OCI-LY3 (cell line): ENCODE measurements around the gene ADCYAP1.

ENCODE experiments used
- H2AFZ ChIP-seq: fragments of 200-600, 300-600 bp; shearing (Covaris generic); 2 replicates; pipeline ENCODE4 v1.6.0; 2014; ENCODE audit warnings: antibody characterized with exemption, low read depth, low read length
- H3K27ac ChIP-seq: fragments of 200-600, 300-600 bp; sonication (generic); 2 replicates; pipeline ENCODE4 v1.5.1; 2014; ENCODE audit warnings: mild to moderate bottlenecking, low read length, moderate library complexity, mixed read lengths
- H3K27me3 ChIP-seq: fragments of 200-600, 300-600 bp; sonication (generic); 2 replicates; pipeline ENCODE4 v1.6.1; 2014; ENCODE audit warnings: low read depth, low read length, mixed read lengths
- H3K36me3 ChIP-seq: fragments of 200-600, 300-600 bp; sonication (generic); replicated peaks from 2 replicates; pipeline ENCODE3; 2014; ENCODE audit warnings: low read depth, low read length, mixed read lengths
- H3K4me1 ChIP-seq: fragments of 300-600, 200-600 bp; sonication (generic); 2 replicates; pipeline ENCODE4 v1.6.1; 2014; ENCODE audit warnings: low read length, mixed read lengths
- H3K4me2 ChIP-seq: fragments of 200-600, 300-600 bp; sonication (generic); 2 replicates; pipeline ENCODE4 v1.6.1; 2014; ENCODE audit warnings: low read length, mixed read lengths
- H3K4me3 ChIP-seq: fragments of 300-600, 200-600 bp; sonication (generic); 2 replicates; pipeline ENCODE4 v1.5.1; 2014; ENCODE audit warnings: antibody characterized with exemption, mild to moderate bottlenecking, low read length, moderate library complexity
- H3K79me2 ChIP-seq: fragments of 300-600, 200-600 bp; shearing (Covaris generic); 2 replicates; pipeline ENCODE4 v1.6.1; 2014; ENCODE audit warnings: mild to moderate bottlenecking, low read length, mixed read lengths
- H3K9ac ChIP-seq: fragments of 300-600, 200-600 bp; shearing (Covaris generic); 2 replicates; pipeline ENCODE4 v1.6.0; 2014; ENCODE audit warnings: mild to moderate bottlenecking, low read length, moderate library complexity
- H3K9me3 ChIP-seq: fragments of 200-600, 300-600 bp; shearing (Covaris generic); 2 replicates; pipeline ENCODE4 v1.6.1; 2014; ENCODE audit warnings: low read length, mixed read lengths; ENCODE audit not compliant: insufficient read depth
- H4K20me1 ChIP-seq: fragments of 200-600, 300-600 bp; sonication (generic); 2 replicates; pipeline ENCODE4 v1.6.1; 2016; ENCODE audit warnings: low read length, mixed read lengths; ENCODE audit not compliant: insufficient read depth
- CTCF ChIP-seq: fragments of 200-600, 300-600 bp; sonication (generic); IDR thresholded peaks from 2 replicates; pipeline ENCODE4 v1.5.1; 2014; ENCODE audit warnings: antibody characterized with exemption, low read length, low read depth
- EZH2phosphoT487 ChIP-seq: fragments of 200-600 bp; shearing (Covaris generic); IDR thresholded peaks from 2 replicates; pipeline ENCODE4 v1.6.1; 2018; ENCODE audit warnings: antibody characterized with exemption, mixed run types, low read depth

ADCYAP1 gene

GRCh38 chr18:939958-940357, 35.3 kb downstream of the ADCYAP1 start:
- Histone ChIP-seq H3K4me1 (no peaks in the 10 kb centered on the region), H3K9ac (no peak overlapping the region), H4K20me1 (no peaks in the 10 kb centered on the region), H3K27ac (no peak overlapping the region), H3K9me3 (no peaks in the 10 kb centered on the region), H3K27me3 (no peaks in the 10 kb centered on the region), H3K79me2 (no peaks in the 10 kb centered on the region), H3K4me2 (no peak overlapping the region), H2AFZ (no peak overlapping the region), H3K36me3 (no peaks in the 10 kb centered on the region), H3K4me3 (no peak overlapping the region)
- TF ChIP-seq CTCF (no peak), EZH2phosphoT487 (no peak)

- Histone ChIP-seq H3K79me2 (no peaks in the 10 kb centered on the region), H2AFZ (no peak overlapping the region), H3K4me3 (no peak overlapping the region), H3K4me2 (no peak overlapping the region), H4K20me1 (no peaks in the 10 kb centered on the region), H3K27me3 (no peaks in the 10 kb centered on the region), H3K9ac (no peak overlapping the region), H3K9me3 (no peaks in the 10 kb centered on the region), H3K36me3 (no peaks in the 10 kb centered on the region), H3K27ac (no peak overlapping the region), H3K4me1 (no peaks in the 10 kb centered on the region)
- TF ChIP-seq CTCF (no peak), EZH2phosphoT487 (no peak)
Observed at GRCh38 chr18:941331-941730, 36.7 kb downstream of the ADCYAP1 start.

- H3K4me3 ChIP-seq, result no peak overlapping the region
- no peaks in the 10 kb centered on the region for H3K4me1 ChIP-seq
- TF ChIP-seq CTCF (no peak), EZH2phosphoT487 (no peak)
- H3K36me3 ChIP-seq, result no peaks in the 10 kb centered on the region
- no peak overlapping the region for H3K27ac ChIP-seq
- no peak overlapping the region for H3K9ac ChIP-seq
- H4K20me1 ChIP-seq, result no peaks in the 10 kb centered on the region
- no peaks in the 10 kb centered on the region for H3K79me2 ChIP-seq
- no peaks in the 10 kb centered on the region for H3K9me3 ChIP-seq
- no peak overlapping the region for H3K4me2 ChIP-seq
- no peaks in the 10 kb centered on the region for H3K27me3 ChIP-seq
- no peak overlapping the region for H2AFZ ChIP-seq
Observed at GRCh38 chr18:944440-944839, 39.8 kb downstream of the ADCYAP1 start.

GRCh38 chr18:949724-950631, 45.3 kb downstream of the ADCYAP1 start:
- H3K9ac ChIP-seq, result no peak overlapping the region
- no peaks in the 10 kb centered on the region for H3K9me3 ChIP-seq
- H3K4me1 ChIP-seq, result no peaks in the 10 kb centered on the region
- no peaks in the 10 kb centered on the region for H3K79me2 ChIP-seq
- no peak overlapping the region for H3K4me3 ChIP-seq
- H3K4me2 ChIP-seq, result no peak overlapping the region
- H3K27me3 ChIP-seq, result no peaks in the 10 kb centered on the region
- H3K27ac ChIP-seq, result no peak overlapping the region
- no peak overlapping the region for H2AFZ ChIP-seq
- no peaks in the 10 kb centered on the region for H4K20me1 ChIP-seq
- H3K36me3 ChIP-seq, result no peaks in the 10 kb centered on the region
- TF ChIP-seq EZH2phosphoT487 (no peak), CTCF (no peak)
